NCI-H1105 treated with DMSO at 0.1 percent for 48 hours (cell line): ENCODE results near the gene USP20.

Experiments
- DNase-seq: peaks from one replicate; lab custom pipeline; 2025; lab: John Stamatoyannopoulos, UW

The USP20 gene

DNA sequence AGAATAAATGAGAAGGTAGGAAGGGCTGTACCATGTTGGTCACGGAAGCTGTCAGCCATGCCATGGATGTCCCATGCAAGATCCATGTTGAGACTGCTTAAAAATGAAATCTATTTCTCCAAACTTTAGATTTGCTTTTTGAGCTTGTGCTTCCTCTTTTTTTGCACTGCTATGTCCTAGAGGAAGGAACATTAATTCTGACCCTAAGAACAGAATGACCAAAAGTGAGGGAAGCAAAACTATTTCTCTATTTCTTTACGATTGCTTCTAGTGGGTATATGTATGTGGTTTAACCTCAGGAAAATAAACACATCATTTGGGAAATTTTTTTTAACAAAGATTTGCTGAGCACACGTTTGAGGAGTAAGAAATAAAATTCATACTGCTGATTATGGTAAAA is 84.6 kb downstream of the USP20 start:
- no peak for DNase-seq

DNA sequence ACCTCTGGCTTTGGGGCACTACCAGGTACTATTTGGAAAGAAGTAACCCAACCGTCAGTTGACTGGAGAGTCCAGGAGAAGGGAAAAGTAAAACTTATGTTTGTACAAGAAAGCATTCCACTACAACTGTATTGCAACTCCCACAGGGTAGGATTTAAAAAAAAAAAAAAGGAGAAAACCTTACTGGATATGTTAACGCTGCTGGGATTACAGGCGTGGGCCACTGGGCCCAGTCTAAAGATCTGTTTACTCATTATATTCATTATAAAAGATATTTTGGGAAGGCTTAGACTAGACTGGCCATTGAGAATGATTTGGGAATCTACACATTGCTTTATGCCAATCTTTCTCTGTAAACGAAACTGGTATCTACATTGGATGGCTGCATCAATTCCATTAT is 86.6 kb downstream of the USP20 start:
- no peak for DNase-seq

DNA sequence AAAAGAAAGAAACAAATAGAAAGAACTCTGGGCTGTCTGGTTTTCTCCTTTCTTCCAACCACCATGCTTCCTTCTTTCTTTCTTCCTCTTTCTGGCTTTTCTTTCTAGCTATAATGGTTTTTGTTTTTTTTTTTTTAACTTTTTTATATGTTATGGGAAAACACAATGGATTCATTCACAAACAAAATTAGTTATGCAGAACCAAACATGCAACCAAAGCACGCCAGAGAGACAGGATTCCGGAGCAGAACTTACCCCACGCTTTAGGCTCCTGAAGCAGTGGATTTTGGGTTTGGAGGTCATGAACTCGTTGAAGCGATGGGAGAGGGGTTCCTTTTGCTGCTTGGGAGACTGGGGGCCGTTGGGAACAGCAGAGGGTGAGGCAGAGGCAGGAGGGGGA is 88.3 kb downstream of the USP20 start:
- no peak for DNase-seq

DNA sequence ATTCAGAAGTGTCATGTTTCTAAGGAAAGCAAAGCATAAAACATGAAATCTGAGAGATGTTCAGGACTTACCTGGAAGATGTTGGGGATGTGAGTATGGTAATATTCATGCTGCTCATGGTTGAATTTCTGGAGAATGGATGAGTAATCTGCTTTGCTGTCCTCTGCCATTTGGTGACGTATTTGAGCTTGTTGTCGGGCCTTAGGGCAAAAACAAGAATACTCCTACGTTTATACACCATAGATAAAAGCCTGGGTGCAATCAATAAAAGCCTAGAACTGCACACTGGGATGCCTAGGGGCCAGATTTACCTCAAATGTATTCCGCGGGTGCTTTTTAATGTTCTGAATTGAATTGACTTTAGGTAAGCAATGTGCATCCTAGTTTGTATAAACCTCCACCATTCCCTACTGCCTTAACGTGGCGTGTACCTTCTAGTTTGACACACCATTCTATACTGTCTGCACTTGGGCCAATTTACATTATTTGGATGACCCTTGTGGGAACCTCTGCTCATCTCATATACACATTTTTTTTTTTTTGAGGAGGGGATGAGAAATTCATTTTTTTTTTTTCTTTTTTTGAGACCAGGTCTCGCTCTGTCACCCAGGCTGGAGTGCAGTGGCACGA is 94.4 kb downstream of the USP20 start:
- DNase-seq, result no peak

DNA sequence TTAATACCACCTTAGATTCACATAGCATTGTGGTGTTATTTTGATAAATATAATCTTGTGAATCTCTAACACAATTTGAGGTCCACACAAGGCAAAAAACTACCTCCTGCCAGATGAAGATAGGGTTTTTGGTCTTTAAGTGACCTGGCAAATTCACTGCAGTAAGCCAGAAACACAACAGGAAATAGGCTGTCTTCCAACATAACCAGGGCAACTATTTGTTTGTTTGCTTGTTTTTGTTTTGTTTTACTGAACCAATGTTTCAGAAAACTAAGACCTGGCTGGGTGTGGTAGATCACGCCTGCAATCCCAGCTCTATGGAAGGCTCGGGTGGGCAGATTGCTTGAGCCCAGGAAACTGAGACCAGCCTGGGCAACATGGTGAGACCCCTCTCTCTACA is 95.5 kb downstream of the USP20 start:
- DNase-seq, result no peak
